H9 (cell line): Measurements from ENCODE around the gene ITGA8. TPM values are rescaled to one million over a fixed set of nuclear protein-coding genes. Genes with fewer than 3 reads are reported as not detected.

Experiments used
- DNase-seq: peaks from one replicate; pipeline ENCODE4 v3.0.0-alpha.2; 2017
- H2AFZ ChIP-seq: one replicate; pipeline ENCODE4 v1.6.1; 2013; ENCODE audit warnings: mild to moderate bottlenecking, low read length, control low read depth, moderate library complexity
- H2AK5ac ChIP-seq: 2 replicates; pipeline ENCODE4 v1.6.1; 2013; ENCODE audit warnings: low read length, control low read depth, mixed read lengths; ENCODE audit not compliant: insufficient read length
- H2BK120ac ChIP-seq: one replicate; pipeline ENCODE4 v1.6.1; 2013; ENCODE audit warnings: low read depth, mild to moderate bottlenecking, low read length, control low read depth, inconsistent platforms; ENCODE audit not compliant: poor library complexity, severe bottlenecking
- H2BK12ac ChIP-seq: 2 replicates; pipeline ENCODE4 v1.6.1; 2013; ENCODE audit warnings: low read length, control low read depth, mixed read lengths, low read depth; ENCODE audit not compliant: insufficient read length
- H2BK15ac ChIP-seq: 2 replicates; pipeline ENCODE4 v1.6.1; 2013; ENCODE audit warnings: low read depth, low read length, control low read depth
- H2BK20ac ChIP-seq: one replicate; pipeline ENCODE4 v1.6.1; 2013; ENCODE audit warnings: low read depth, mild to moderate bottlenecking, low read length, control low read depth, inconsistent platforms; ENCODE audit not compliant: poor library complexity, severe bottlenecking
- H2BK5ac ChIP-seq: 2 replicates; pipeline ENCODE4 v1.6.1; 2013; ENCODE audit warnings: low read length, control low read depth, mixed read lengths; ENCODE audit not compliant: insufficient read length
- H3K14ac ChIP-seq: 2 replicates; pipeline ENCODE4 v1.6.1; 2013; ENCODE audit warnings: low read length, control low read depth; ENCODE audit not compliant: insufficient read depth
- H3K18ac ChIP-seq: 2 replicates; pipeline ENCODE4 v1.6.1; 2013; ENCODE audit warnings: low read depth, mild to moderate bottlenecking, mixed read lengths, low read length, control low read depth; ENCODE audit not compliant: insufficient read length
- H3K23ac ChIP-seq: 2 replicates; pipeline ENCODE4 v1.6.1; 2013; ENCODE audit warnings: low read length, control low read depth, mixed read lengths, low read depth; ENCODE audit not compliant: insufficient read length
- H3K23me2 ChIP-seq: 2 replicates; pipeline ENCODE4 v1.6.1; 2013; ENCODE audit warnings: low read depth, mild to moderate bottlenecking, mixed read lengths, low read length, control low read depth; ENCODE audit not compliant: insufficient read length, poor library complexity, severe bottlenecking
- H3K27ac ChIP-seq: 2 replicates; pipeline ENCODE4 v1.5.1; 2013; ENCODE audit warnings: low read length, control low read depth, mixed read lengths, low read depth; ENCODE audit not compliant: insufficient read length
- H3K27me3 ChIP-seq: 2 replicates; pipeline ENCODE4 v1.6.1; 2013; ENCODE audit warnings: low read length, control low read depth, inconsistent platforms; ENCODE audit not compliant: insufficient read depth
- H3K4ac ChIP-seq: 2 replicates; pipeline ENCODE4 v1.6.1; 2013; ENCODE audit warnings: low read depth, mild to moderate bottlenecking, control low read depth, inconsistent platforms, low read length, moderate library complexity
- H3K4me1 ChIP-seq: 2 replicates; pipeline ENCODE4 v1.6.1; 2013; ENCODE audit warnings: low read length, control low read depth, inconsistent platforms; ENCODE audit not compliant: insufficient read depth
- H3K4me2 ChIP-seq: 2 replicates; pipeline ENCODE4 v1.6.1; 2013; ENCODE audit warnings: low read length, control low read depth, mixed read lengths; ENCODE audit not compliant: insufficient read length, insufficient read depth
- H3K56ac ChIP-seq: 2 replicates; pipeline ENCODE4 v1.6.1; 2013; ENCODE audit warnings: low read depth, mild to moderate bottlenecking, mixed read lengths, low read length, control low read depth; ENCODE audit not compliant: insufficient read length
- H3K79me1 ChIP-seq: 2 replicates; pipeline ENCODE4 v1.6.1; 2013; ENCODE audit warnings: low read depth, mild to moderate bottlenecking, moderate library complexity, low read length, control low read depth, inconsistent platforms; ENCODE audit not compliant: insufficient read depth, poor library complexity, severe bottlenecking
- H3K79me2 ChIP-seq: 2 replicates; pipeline ENCODE4 v1.6.1; 2013; ENCODE audit warnings: low read length, control low read depth, inconsistent platforms; ENCODE audit not compliant: insufficient read depth
- H3K9ac ChIP-seq: 2 replicates; pipeline ENCODE4 v1.6.1; 2013; ENCODE audit warnings: low read length, control low read depth, mixed read lengths; ENCODE audit not compliant: insufficient read length; ENCODE audit errors: extremely low read depth
- H3K9me3 ChIP-seq: one replicate; pipeline ENCODE4 v1.6.1; 2013; ENCODE audit warnings: low read depth, low read length, inconsistent platforms; ENCODE audit not compliant: control insufficient read depth
- H3T11ph ChIP-seq: one replicate; pipeline ENCODE4 v1.6.1; 2013; ENCODE audit warnings: mild to moderate bottlenecking, low read length, control low read depth, inconsistent platforms
- H4K20me1 ChIP-seq: one replicate; pipeline ENCODE4 v1.6.1; 2013; ENCODE audit not compliant: control insufficient read depth, insufficient read length, insufficient read depth
- H4K5ac ChIP-seq: 2 replicates; pipeline ENCODE4 v1.6.1; 2013; ENCODE audit warnings: low read depth, mild to moderate bottlenecking, mixed read lengths, low read length, control low read depth; ENCODE audit not compliant: insufficient read length
- H4K8ac ChIP-seq: replicated peaks from 2 replicates; pipeline ENCODE4 v1.6.1; 2013; ENCODE audit warnings: low read length, control low read depth, mixed read lengths, low read depth; ENCODE audit not compliant: insufficient read length
- H4K91ac ChIP-seq: 2 replicates; pipeline ENCODE4 v1.6.1; 2013; ENCODE audit warnings: low read depth, mild to moderate bottlenecking, moderate library complexity, mixed read lengths, low read length, control low read depth; ENCODE audit not compliant: insufficient read length
- H3K27ac Mint-ChIP-seq, 3 experiments: 2 replicates in 2 of 3; 3 replicates in 1 of 3; pipeline ENCODE4 v1.8.0; 2020 to 2021; ENCODE audit warnings: mixed read lengths in 3 of 3, mild to moderate bottlenecking in 1 of 3, moderate library complexity in 1 of 3
- H3K27me3 Mint-ChIP-seq: 2 replicates; pipeline ENCODE4 v1.8.0; 2021; ENCODE audit warnings: low read depth, mild to moderate bottlenecking, moderate library complexity, mixed read lengths
- H3K36me3 Mint-ChIP-seq, 3 experiments: 2 replicates in 2 of 3; 3 replicates in 1 of 3; pipeline ENCODE4 v1.8.0; 2020 to 2021; ENCODE audit warnings: low read depth in 3 of 3, mixed read lengths in 3 of 3; ENCODE audit not compliant: insufficient read depth in 1 of 3
- H3K4me1 Mint-ChIP-seq, 2 experiments: 2 replicates each; pipeline ENCODE4 v1.8.0; 2020; ENCODE audit warnings: mixed read lengths in 2 of 2
- H3K4me3 Mint-ChIP-seq, 2 experiments: 2 replicates in 1 of 2; 3 replicates in 1 of 2; pipeline ENCODE4 v1.8.0; 2020 to 2021; ENCODE audit warnings: mild to moderate bottlenecking in 2 of 2, mixed read lengths in 2 of 2, moderate library complexity in 1 of 2
- H3K9me3 Mint-ChIP-seq, 2 experiments: 2 replicates in 1 of 2; 3 replicates in 1 of 2; pipeline ENCODE4 v1.8.0; 2020; ENCODE audit warnings: mild to moderate bottlenecking in 2 of 2, mixed read lengths in 2 of 2, moderate library complexity in 1 of 2
- CTCF ChIP-seq: fragments of 200-600 bp; sonication (generic); conservative IDR thresholded peaks from 3 replicates; pipeline ENCODE4 v1.8.0; 2021; ENCODE audit warnings: antibody characterized with exemption, mild to moderate bottlenecking
- WGBS: extraction: QIAGEN DNeasy Blood & Tissue Kit; methylation state at CpG from one replicate; pipeline ENCODE4 v1.1.7; 2013; ENCODE audit warnings: missing lambda C conversion rate, low lambda C conversion rate, mixed read lengths; ENCODE audit not compliant: insufficient read length; ENCODE audit errors: extremely low coverage; 5-methylcytosine and 5-hydroxymethylcytosine counted together
- total RNA-seq: library from RNA; stranded (reverse); gene quantifications from 2 replicates; pipeline ENCODE4 v1.2.1, GENCODE V29; 2021

Gene ITGA8
- total RNA-seq, 1 experiment from 2014 or later, result not detected

- Histone ChIP-seq H2AFZ (no peak overlapping the region), H2BK20ac (no peak overlapping the region), H2BK15ac (no peak overlapping the region), H3K79me1 (no peaks in the 10 kb centered on the region), H2BK12ac (no peak overlapping the region), H3K14ac (no peak overlapping the region), H4K8ac (no peak overlapping the region), H3K9ac (no peak overlapping the region), H3K4ac (no peak overlapping the region), H3K56ac (no peak overlapping the region), H3K27ac (no peak overlapping the region), H3K9me3 (no peaks in the 10 kb centered on the region), H3K18ac (no peak overlapping the region), H4K20me1 (no peaks in the 10 kb centered on the region), H2AK5ac (no peak overlapping the region), H3K23me2 (no peaks in the 10 kb centered on the region), H3K79me2 (no peaks in the 10 kb centered on the region), H3K23ac (no peak overlapping the region), H3T11ph (no peak overlapping the region), H4K5ac (no peak overlapping the region), H3K4me1 (no peaks in the 10 kb centered on the region), H3K27me3 (no peaks in the 10 kb centered on the region), H3K4me2 (no peak overlapping the region), H2BK120ac (no peak overlapping the region), H4K91ac (no peak overlapping the region), H2BK5ac (no peak overlapping the region)
- Mint-ChIP-seq H3K27ac (no peak overlapping the region; a peak in 1 of 7 replicates), H3K27me3 (peaks cover 10% of the 10 kb centered on the region), H3K36me3 (no peaks in the 10 kb centered on the region), H3K4me1 (no peaks in the 10 kb centered on the region), H3K9me3 (peaks cover 0 to 2% of the 10 kb centered on the region in 2 experiments; a peak in 2 of 5 replicates), H3K4me3 (no peak overlapping the region)
- no peak for DNase-seq
- TF ChIP-seq CTCF, result no peak
- no CpG with 5 or more reads among the region's 3 CpGs for WGBS
Measured at GRCh38 chr10:15672469-15672868, 47.3 kb downstream of the ITGA8 start.
